GM23338 (cell line): ENCODE measurements around the gene ADM2. TPM values are rescaled to one million over a fixed set of nuclear protein-coding genes. Genes with fewer than 3 reads are reported as not detected.
"Not testable (repeated sequence)": the region's sequence is repeated elsewhere in the genome, so short reads cannot be mapped to it uniquely, and the experiment has no call there.

ENCODE experiments used
- ATAC-seq: fragments of 200-7000 bp; cut with Tn5 transposase; 3 replicates; pipeline ENCODE4 v1.9.1; 2020
- DNase-seq: peaks from one replicate; pipeline ENCODE4 v3.0.0-alpha.2; 2015; ENCODE audit warnings: low spot score
- H2AFZ ChIP-seq: fragments of 200-600 bp; sonication (generic); 2 replicates; pipeline ENCODE4 v1.8.0; 2016; ENCODE audit warnings: antibody characterized with exemption, mild to moderate bottlenecking, moderate library complexity
- H3F3A ChIP-seq: fragments of 200-600 bp; sonication (generic); replicated peaks from 2 replicates; pipeline ENCODE4 v1.8.0; 2017; ENCODE audit warnings: antibody characterized with exemption, mixed run types, low read depth
- H3K27ac ChIP-seq: fragments of 200-600 bp; sonication (generic); 2 replicates; pipeline ENCODE4 v1.6.1; 2016; ENCODE audit warnings: low read depth
- H3K27me3 ChIP-seq: fragments of 200-600 bp; sonication (generic); 2 replicates; pipeline ENCODE4 v1.8.0; 2016; ENCODE audit warnings: mild to moderate bottlenecking, mixed run types, moderate library complexity; ENCODE audit not compliant: insufficient read depth
- H3K36me3 ChIP-seq: fragments of 200-600 bp; sonication (generic); 2 replicates; pipeline ENCODE4 v1.8.0; 2016; ENCODE audit warnings: mild to moderate bottlenecking; ENCODE audit not compliant: insufficient read depth
- H3K4me1 ChIP-seq: fragments of 200-600 bp; sonication (generic); 2 replicates; pipeline ENCODE4 v1.8.0; 2016; ENCODE audit warnings: mild to moderate bottlenecking, moderate library complexity; ENCODE audit not compliant: insufficient read depth
- H3K4me2 ChIP-seq: fragments of 200-600 bp; sonication (generic); 2 replicates; pipeline ENCODE4 v1.7.1; 2017; ENCODE audit warnings: mixed run types
- H3K4me3 ChIP-seq: fragments of 200-600 bp; sonication (generic); 2 replicates; pipeline ENCODE4 v1.6.1; 2016; ENCODE audit warnings: mixed run types
- H3K79me2 ChIP-seq: fragments of 200-600 bp; sonication (generic); replicated peaks from 2 replicates; pipeline ENCODE4 v1.8.0; 2017; ENCODE audit warnings: mild to moderate bottlenecking; ENCODE audit not compliant: insufficient read depth
- H3K9me2 ChIP-seq: fragments of 200-600 bp; sonication (generic); 2 replicates; pipeline ENCODE4 v1.8.0; 2017; ENCODE audit not compliant: insufficient read depth
- H4K20me1 ChIP-seq: fragments of 200-600 bp; sonication (generic); replicated peaks from 2 replicates; pipeline ENCODE4 v1.8.0; 2017; ENCODE audit warnings: mild to moderate bottlenecking; ENCODE audit not compliant: insufficient read depth
- H3K27ac Mint-ChIP-seq: 2 replicates; pipeline ENCODE4 v1.8.0; 2020; ENCODE audit warnings: inconsistent platforms, mild to moderate bottlenecking, moderate library complexity, mixed read lengths
- H3K27me3 Mint-ChIP-seq: 3 replicates; pipeline ENCODE4 v1.8.0; 2022; ENCODE audit warnings: low read depth, mild to moderate bottlenecking, moderate library complexity, mixed read lengths, inconsistent platforms; ENCODE audit not compliant: insufficient read depth, poor library complexity
- H3K36me3 Mint-ChIP-seq: 3 replicates; pipeline ENCODE4 v1.8.0; 2021; ENCODE audit warnings: low read depth, mild to moderate bottlenecking, inconsistent platforms, moderate library complexity, mixed read lengths
- H3K4me1 Mint-ChIP-seq: 3 replicates; pipeline ENCODE4 v1.8.0; 2020; ENCODE audit warnings: mild to moderate bottlenecking, inconsistent platforms, mixed read lengths
- H3K4me3 Mint-ChIP-seq: 3 replicates; pipeline ENCODE4 v1.8.0; 2021; ENCODE audit warnings: moderate library complexity, mild to moderate bottlenecking, inconsistent platforms, mixed read lengths
- H3K9me3 Mint-ChIP-seq: 3 replicates; pipeline ENCODE4 v1.8.0; 2020; ENCODE audit warnings: moderate library complexity, mild to moderate bottlenecking, inconsistent platforms, mixed read lengths
- ETS1 ChIP-seq: IDR thresholded peaks from 2 replicates; pipeline ENCODE4 v1.6.1; 2016; ENCODE audit warnings: antibody characterized with exemption
- EZH2 ChIP-seq: fragments of 200-600 bp; sonication (generic); IDR thresholded peaks from one replicate; pipeline ENCODE4 v1.8.0; 2017; ENCODE audit warnings: antibody characterized with exemption, mild to moderate bottlenecking, low read depth; ENCODE audit not compliant: unreplicated experiment
- REST ChIP-seq: IDR thresholded peaks from one replicate; pipeline ENCODE4 v1.6.1; 2018; ENCODE audit warnings: antibody characterized with exemption; ENCODE audit not compliant: unreplicated experiment
- STAT1 ChIP-seq: IDR thresholded peaks from one replicate; pipeline ENCODE4 v1.6.1; 2016; ENCODE audit warnings: antibody characterized with exemption; ENCODE audit not compliant: unreplicated experiment
- polyA plus RNA-seq: library from polyadenylated mRNA; unstranded; fragments of >200 nt; fragmentation: Nextera tagmentation; extraction: Ambion mirVana; gene quantifications from 2 replicates; pipeline ENCODE4 v1.2.1, GENCODE V29; 2016
- total RNA-seq: library from RNA; depleted of rRNA; stranded (reverse); fragments of >200 nt; shearing (Covaris generic); gene quantifications from 2 replicates; pipeline ENCODE4 v1.2.3, GENCODE V29; 2014

Gene ADM2
- total and polyA plus RNA-seq, 2 experiments from 2014 or later, result 3.3 to 7.1 TPM

GRCh38 chr22:50432131-50432876 lies 49.0 kb upstream of the ADM2 start:
- H3K4me2 ChIP-seq, result no peak overlapping the region
- H2AFZ ChIP-seq, result no peak overlapping the region
- Mint-ChIP-seq H3K4me3 (no peak overlapping the region), H3K27ac (no peak overlapping the region), H3K36me3 (peaks cover 33% of the 10 kb centered on the region), H3K27me3 (peaks cover 7% of the 10 kb centered on the region), H3K4me1 (no peaks in the 10 kb centered on the region), H3K9me3 (0 out of 3 replicates have a peak, but pooled peaks cover 2% of the 10 kb centered on the region)
- peaks cover 5% of the 10 kb centered on the region; the same call in 1 of the 2 replicates for H3K36me3 ChIP-seq
- H3K79me2 ChIP-seq, result 0 out of 2 replicates have a peak, but pooled peaks cover 4% of the 10 kb centered on the region
- no peaks in the 10 kb centered on the region for H3K9me2 ChIP-seq
- ATAC-seq (no peak), DNase-seq (no peak)
- H3K27ac ChIP-seq, result no peak overlapping the region
- peaks cover 4% of the 10 kb centered on the region; the same call in 1 of the 2 replicates for H4K20me1 ChIP-seq
- H3K4me1 ChIP-seq, result no peaks in the 10 kb centered on the region
- no peak overlapping the region for H3K4me3 ChIP-seq
- no peaks in the 10 kb centered on the region for H3K27me3 ChIP-seq
- H3F3A ChIP-seq, result no peaks in the 10 kb centered on the region
- TF ChIP-seq STAT1 (no peak), ETS1 (no peak), EZH2 (no peak)

GRCh38 chr22:50432877-50433510 lies 48.3 kb upstream of the ADM2 start:
- DNase-seq, H3K4me1 Mint-ChIP-seq, H3K4me2 ChIP-seq, H3K79me2 ChIP-seq, H3K9me2 ChIP-seq, H3K4me3 Mint-ChIP-seq, H2AFZ ChIP-seq, H3K4me3 ChIP-seq, H3F3A ChIP-seq, H3K27me3 ChIP-seq, H3K27ac Mint-ChIP-seq, H3K27ac ChIP-seq, H3K9me3 Mint-ChIP-seq, H3K36me3 ChIP-seq, H4K20me1 ChIP-seq, ATAC-seq, H3K27me3 Mint-ChIP-seq, H3K4me1 ChIP-seq: not testable (repeated sequence)
- peaks cover 32% of the 10 kb centered on the region for H3K36me3 Mint-ChIP-seq

GRCh38 chr22:50434849-50435248 lies 46.5 kb upstream of the ADM2 start:
- H3K36me3 Mint-ChIP-seq, result peaks cover 18% of the 10 kb centered on the region
- H4K20me1 ChIP-seq, result peaks cover 4% of the 10 kb centered on the region; the same call in 1 of the 2 replicates
- no peaks in the 10 kb centered on the region for H3K4me1 Mint-ChIP-seq
- no peak for TF ChIP-seq REST

More at GRCh38 chr22:50434849-50435248, 46.5 kb upstream of the ADM2 start:
- Mint-ChIP-seq H3K9me3 (no peaks in the 10 kb centered on the region), H3K27ac (no peak overlapping the region), H3K27me3 (peaks cover 9% of the 10 kb centered on the region), H3K4me3 (no peak overlapping the region)
- no peak overlapping the region for H3K4me3 ChIP-seq
- no peaks in the 10 kb centered on the region for H3K27me3 ChIP-seq
- H3K79me2 ChIP-seq, result no peaks in the 10 kb centered on the region
- no peak for ATAC-seq
- no peaks in the 10 kb centered on the region for H3K4me1 ChIP-seq
- no peak overlapping the region for H3K4me2 ChIP-seq
- H3K36me3 ChIP-seq, result no peaks in the 10 kb centered on the region; the same call in 1 of the 2 replicates
- H3K9me2 ChIP-seq, result no peaks in the 10 kb centered on the region
- no peak for DNase-seq
- no peak overlapping the region for H3K27ac ChIP-seq
- H3F3A ChIP-seq, result no peaks in the 10 kb centered on the region
- H2AFZ ChIP-seq, result no peak overlapping the region
